ENCODE data around the gene NRIP1. TPM values are rescaled to one million over a fixed set of nuclear protein-coding genes. Genes with fewer than 3 reads are reported as not detected.

The NRIP1 gene
- total and polyA plus RNA-seq, 2 of the 13 experiments (the other 11 are each of a cell fraction or from before 2014, with no cell fraction given), result 21.0 to 69.0 TPM

GRCh38 chr21:15093216-15093615, 28.4 kb upstream of the NRIP1 start:
- DNase-seq (ENCODE audit: low spot score), result no peak
- Histone ChIP-seq H3K4me1 (ENCODE audit: insufficient read depth, low read length) (no peaks in the 10 kb centered on the region), H2AFZ (ENCODE audit: low read length) (no peak overlapping the region), H3K9me3 (ENCODE audit: low read length) (no peaks in the 10 kb centered on the region), H4K20me1 (ENCODE audit: insufficient read depth, low read length) (no peaks in the 10 kb centered on the region), H3K27ac (ENCODE audit: extremely low read length, insufficient read depth, low read length) (no peak overlapping the region), H3K4me2 (ENCODE audit: low read depth, low read length) (no peak overlapping the region), H3K79me2 (ENCODE audit: insufficient read depth, low read length) (no peaks in the 10 kb centered on the region), H3K36me3 (replicated peaks in 1 of 2; ENCODE audit: control insufficient read depth in 1 of 2, insufficient read depth in 2 of 2, low read length in 2 of 2) (no peaks in the 10 kb centered on the region), H3K9ac (ENCODE audit: insufficient read depth, low read depth, low read length) (no peak overlapping the region), H3K27me3 (ENCODE audit: control insufficient read depth in 1 of 2, insufficient read depth in 2 of 2, low read length in 2 of 2) (no peaks in the 10 kb centered on the region), H3K4me3 (replicated peaks in 1 of 3; ENCODE audit: insufficient read depth in 1 of 3, low read depth in 2 of 3, low read length in 3 of 3) (no peak overlapping the region)
- intact Hi-C loops (cut with micrococcal nuclease; ENCODE audit: unreplicated experiment), result no loop called here
- in situ Hi-C loops (cut with HindIII; ENCODE audit: extremely low pct_ligation_motif_present, low pct_unique_long_range_greater_than_20kb), result no loop called here
- 94% methylated on average over 1 of the region's 1 CpG for WGBS (ENCODE audit: low lambda C conversion rate)
- ChIA-PET CTCF (ENCODE audit: low intra/inter-chr PET ratio, low total read pairs) (no interaction called here), POLR2A (no interaction called here)
- no peak for FAIRE-seq
- TF ChIP-seq ZNF773 (CRISPR knock-in tag; IDR thresholded peaks at IDR 0.05; ENCODE audit: borderline replicate concordance) (no peak), ZNF605 (CRISPR knock-in tag; IDR thresholded peaks at IDR 0.05) (no peak), ETS1 (CRISPR knock-in tag; IDR thresholded peaks at IDR 0.05) (no peak), NR0B2 (CRISPR knock-in tag; IDR thresholded peaks at IDR 0.05) (no peak), PREB (CRISPR knock-in tag; IDR thresholded peaks at IDR 0.05) (no peak), ZNF292 (CRISPR knock-in tag; IDR thresholded peaks at IDR 0.05; ENCODE audit: borderline replicate concordance, low read depth) (no peak), TIGD3 (CRISPR knock-in tag; IDR thresholded peaks at IDR 0.05; ENCODE audit: borderline replicate concordance) (no peak), DZIP1 (CRISPR knock-in tag; IDR thresholded peaks at IDR 0.05) (no peak), MAFF (IDR thresholded peaks at IDR 0.05; ENCODE audit: low read depth, low read length) (no peak), TRIM22 (IDR thresholded peaks at IDR 0.05) (no peak), ATF5 (CRISPR knock-in tag; IDR thresholded peaks at IDR 0.05; ENCODE audit: low read depth) (no peak)
- ATAC-seq, result no peak
- no TSS peak for BruUV-seq (replicated peaks)

Measured in HepG2 (cell line).